GDM1 (cell line): ENCODE data around the gene ZNF331.
A peak's percentile ranks its signal among the peaks of the same experiment; 100 is the strongest.

Experiments used
- DNase-seq: peaks from one replicate; lab custom pipeline; 2025; lab: John Stamatoyannopoulos, UW

The ZNF331 gene

DNA sequence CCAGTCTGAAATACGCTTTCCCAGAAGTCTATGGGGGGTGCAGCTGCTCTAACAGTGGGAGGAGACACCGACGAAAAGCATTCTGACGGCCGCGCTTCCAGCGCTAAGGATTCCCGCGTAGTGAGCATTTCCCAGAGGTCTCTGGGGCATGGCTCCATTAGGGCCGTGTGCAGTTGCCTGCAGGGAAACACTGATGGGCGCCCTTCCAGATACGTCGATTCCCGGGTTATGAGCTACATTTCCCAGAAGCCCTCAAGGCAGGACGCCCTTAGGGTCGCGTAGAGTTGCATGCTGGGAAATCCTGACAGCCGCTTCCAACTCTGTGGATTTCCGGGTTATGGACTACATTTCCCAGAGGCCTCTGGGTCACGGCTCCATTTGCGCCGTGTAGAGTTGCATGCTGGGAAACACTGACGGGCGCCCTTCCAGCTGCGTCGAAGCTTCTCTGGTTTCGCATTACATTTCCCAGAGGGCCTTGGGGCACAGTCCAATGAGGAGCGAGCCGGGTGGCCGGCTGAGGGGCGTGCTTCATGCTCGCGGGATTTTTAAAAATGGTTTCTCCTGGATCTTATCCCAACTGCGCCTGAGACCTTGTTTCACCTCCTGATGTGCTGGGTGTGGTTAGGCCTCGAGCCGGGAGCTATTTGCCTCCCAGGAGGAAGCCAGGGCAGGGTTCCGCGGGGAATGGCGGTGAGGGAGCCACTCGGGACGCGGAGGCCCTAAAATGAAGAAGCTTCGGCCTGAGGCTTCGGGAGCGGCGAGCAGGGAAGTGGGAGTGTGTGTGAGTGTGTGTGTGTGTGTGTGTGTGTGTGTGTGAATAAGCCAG is 17.2 kb upstream of the ZNF331 start:
- DNase-seq: peak; percentile 84

DNA sequence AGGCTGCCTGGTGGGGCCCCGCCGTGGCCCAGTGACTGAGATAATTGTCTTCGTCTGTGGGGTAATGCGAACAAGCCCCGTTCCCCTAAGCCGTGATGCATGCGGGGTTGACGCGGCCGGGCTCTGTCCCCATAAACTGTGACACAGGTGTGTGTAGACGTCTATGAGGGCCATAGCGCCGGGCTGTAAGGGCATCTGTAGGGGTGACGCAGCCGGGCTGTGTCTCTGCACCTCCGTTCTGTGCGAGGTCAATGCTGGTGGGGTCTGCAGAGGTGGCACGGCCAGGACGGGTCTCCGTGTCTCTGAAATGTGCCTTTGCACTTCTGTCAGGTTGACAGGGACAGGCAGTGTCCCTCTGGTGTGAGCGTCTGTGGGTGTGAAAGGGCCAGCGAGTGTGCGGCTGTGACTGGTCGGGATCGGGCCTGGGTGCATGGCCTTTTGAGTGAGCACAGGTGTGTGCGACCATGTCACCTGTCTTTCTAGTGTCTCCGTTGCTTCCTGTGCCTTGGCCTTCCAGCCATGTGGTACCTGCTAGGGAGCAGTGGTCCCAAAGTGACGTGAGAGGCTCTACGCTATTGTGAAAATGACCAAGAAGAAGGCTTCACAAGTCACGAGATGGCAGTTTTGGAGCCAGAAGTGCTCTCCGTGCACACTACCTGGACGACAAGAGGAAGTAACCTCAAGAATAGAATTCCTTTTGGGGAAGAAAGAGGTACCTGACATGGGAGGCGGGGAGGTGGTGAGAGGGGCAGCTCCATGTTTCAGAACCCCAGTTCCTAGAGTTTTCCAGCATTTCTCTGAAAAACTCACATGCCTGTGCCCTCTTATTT is 16.4 kb upstream of the ZNF331 start:
- no peak for DNase-seq

DNA sequence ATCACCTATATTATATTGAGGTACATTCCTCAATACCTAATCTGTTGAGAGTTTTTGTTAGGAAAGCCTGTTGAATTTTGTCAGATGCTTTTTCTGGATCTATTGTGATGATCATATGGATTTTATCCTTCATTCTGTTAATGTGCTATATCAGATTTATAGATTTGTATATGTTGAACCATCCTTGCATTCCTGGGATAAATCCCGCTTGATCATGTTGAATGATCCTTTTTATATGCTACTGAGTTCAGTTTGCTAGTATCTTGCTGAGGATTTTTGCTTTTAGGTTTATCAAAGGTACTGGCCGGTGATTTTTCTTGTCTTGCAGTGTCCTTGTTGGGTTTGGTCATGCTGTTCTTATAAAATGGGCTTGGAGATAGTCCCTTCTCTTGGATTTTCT is 12.0 kb upstream of the ZNF331 start:
- DNase-seq: no peak

DNA sequence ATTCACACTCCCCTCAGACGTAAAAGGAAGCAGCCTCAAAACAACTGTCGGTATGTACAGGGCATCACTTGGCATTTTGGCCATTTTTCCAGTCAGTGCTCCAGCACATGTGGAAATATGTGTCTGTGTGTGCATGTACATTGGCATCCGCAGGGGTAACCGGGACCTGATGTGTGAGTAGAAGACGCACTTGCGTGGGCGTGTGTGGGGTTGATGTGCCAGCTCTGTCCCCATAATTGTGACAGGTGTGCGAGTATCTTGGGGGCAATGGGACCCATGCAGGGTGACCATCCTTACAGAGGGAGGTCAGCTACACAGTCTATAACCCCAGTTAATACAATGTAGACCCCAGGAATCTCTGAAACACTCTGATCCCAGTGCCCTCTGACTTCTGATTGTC is 7.3 kb upstream of the ZNF331 start:
- DNase-seq: no peak

DNA sequence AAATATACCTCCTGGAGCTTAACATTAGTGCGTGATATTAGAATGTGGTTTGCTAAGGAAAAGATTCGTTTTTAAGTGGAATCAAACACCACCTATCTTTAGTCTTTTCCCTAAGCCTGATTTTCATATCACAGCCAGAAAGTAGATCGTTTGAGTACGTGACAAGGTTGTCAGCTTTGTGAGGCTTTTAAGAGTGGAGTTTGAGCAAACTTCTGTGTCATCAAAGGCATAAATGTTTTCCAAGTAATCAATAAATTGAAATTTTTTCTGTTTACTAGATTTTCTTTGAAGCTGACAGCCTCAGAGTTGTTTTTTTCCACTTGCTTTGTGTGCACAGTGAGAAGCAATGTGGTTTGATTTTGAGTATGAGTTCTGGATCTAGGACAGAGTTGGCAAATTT is 6.5 kb upstream of the ZNF331 start:
- DNase-seq: no peak

DNA sequence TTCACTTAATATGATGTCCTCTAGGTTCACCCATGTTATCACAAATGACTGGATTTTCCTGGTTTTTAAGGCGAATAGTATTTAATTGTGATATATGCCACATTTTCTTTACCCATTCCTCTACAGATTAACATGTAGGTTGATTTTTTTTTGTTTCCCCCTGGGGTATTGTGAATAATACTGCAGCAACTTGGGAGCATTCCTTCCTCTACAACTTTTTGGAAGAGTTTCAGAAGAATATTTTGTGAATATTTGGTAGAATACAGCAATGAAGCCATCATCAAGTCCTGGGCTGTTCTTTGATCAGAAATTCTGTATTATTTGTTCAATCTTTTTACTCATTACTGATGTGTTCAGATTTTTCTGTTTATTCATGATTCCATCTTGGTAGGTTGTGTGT is 5.6 kb upstream of the ZNF331 start:
- DNase-seq: no peak

DNA sequence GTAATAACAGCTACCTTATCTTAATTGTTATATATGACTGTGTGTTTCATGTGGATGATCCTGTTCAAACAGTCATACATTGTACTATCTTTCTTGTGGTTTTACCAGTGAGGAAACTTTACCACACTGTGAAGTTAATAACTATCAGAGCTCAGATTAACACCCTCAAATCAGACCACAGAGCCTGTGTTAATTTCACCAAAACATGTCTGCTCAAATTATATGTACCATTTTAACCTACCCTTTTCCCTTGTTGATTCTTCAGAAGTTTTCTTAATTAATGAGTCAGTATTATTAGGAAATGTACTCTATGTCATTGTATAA is 1.8 kb upstream of the ZNF331 start:
- DNase-seq: no peak

DNA sequence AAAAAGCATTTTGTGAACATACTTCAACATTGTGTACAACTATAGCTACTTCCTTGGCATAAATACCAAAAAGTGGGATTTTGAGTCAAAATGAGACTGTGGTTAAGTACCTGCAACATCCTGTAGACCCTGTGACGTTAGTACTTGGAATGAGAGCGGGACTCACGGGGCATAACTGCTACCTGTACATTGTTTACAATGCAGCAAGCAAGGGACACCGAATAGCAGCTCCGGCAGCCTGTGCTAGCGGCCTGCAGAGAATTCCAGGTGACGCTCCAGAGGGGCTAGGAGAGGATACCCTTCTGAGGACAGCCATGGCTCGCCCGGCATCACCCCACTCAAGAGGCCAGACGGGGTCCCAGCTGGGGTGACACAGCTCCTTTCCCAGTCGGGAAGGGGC is 824 bp upstream of the ZNF331 start:
- DNase-seq: no peak

DNA sequence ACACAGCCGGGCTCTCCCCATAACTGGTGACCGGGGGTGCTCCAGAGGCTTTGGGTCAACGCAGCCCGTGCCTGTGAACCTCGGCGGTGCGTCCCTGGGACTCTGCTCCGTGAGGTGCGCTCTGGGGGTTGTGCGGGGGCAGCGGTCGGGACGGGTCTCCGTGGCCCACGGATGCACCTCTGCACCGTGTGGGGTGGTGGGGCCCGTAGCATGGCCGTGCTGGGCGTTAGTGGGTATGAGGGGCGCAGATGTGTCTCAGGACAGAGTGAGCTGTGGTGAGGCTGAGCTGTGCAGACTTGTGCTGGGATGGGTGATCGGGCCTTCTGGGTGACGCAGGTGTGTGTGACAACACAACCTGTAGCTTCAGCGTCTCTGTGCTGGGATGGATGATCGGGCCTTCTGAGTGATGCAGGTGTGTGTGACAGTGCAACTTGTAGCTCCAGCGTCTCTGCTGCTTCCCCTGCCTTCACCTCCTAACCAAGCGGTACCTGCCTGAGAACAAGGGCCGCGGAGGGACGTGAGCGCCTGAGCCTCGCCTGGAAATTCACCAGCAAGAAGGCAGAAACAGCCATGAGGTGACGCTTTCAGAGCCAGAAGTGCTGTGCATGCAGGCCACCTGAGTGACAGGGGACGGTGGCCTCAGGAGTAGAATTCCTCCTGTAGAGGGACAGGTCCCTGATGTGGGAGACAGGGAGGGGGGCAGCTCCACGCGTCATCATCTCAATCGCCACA is 599 bp downstream of the ZNF331 start:
- DNase-seq: no peak

DNA sequence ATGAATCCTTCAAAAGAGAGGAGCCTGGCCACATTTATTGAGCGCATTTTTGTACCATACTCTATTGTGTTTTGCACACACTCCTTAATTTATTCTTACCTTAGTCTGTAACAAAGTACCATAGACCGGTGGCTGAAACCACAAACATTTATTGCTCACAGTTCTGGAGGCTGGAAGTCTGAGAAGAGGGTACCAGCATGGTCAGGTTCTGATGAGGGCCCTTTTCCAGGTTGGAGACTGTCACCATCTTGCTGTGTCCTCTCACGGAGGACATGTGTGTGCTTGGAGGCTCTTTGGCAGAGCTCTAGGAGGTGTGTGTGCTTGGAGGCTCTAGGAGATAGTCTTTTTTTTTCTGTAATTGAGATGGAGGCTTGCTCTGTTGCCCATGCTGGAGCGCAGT is 2.1 kb downstream of the ZNF331 start:
- no peak for DNase-seq

DNA sequence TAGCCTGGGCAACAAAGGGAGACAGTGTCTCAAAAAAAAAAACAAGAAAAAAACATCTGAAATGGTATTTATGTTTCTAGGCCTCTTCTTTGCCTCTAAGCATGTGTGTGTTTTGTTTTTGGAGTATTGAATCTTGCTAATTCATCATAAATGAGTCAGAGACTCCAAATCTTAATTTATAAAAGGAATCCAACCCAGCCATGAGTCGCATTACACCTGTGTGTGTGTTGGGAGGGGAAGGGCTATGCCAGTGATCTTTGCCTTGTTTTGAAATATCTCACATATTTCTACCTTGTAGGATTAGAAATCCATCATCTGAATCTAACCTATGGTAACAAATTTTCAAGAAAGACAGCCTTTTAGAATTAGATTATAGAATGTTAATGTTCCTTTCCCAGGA is 4.0 kb downstream of the ZNF331 start:
- no peak for DNase-seq

DNA sequence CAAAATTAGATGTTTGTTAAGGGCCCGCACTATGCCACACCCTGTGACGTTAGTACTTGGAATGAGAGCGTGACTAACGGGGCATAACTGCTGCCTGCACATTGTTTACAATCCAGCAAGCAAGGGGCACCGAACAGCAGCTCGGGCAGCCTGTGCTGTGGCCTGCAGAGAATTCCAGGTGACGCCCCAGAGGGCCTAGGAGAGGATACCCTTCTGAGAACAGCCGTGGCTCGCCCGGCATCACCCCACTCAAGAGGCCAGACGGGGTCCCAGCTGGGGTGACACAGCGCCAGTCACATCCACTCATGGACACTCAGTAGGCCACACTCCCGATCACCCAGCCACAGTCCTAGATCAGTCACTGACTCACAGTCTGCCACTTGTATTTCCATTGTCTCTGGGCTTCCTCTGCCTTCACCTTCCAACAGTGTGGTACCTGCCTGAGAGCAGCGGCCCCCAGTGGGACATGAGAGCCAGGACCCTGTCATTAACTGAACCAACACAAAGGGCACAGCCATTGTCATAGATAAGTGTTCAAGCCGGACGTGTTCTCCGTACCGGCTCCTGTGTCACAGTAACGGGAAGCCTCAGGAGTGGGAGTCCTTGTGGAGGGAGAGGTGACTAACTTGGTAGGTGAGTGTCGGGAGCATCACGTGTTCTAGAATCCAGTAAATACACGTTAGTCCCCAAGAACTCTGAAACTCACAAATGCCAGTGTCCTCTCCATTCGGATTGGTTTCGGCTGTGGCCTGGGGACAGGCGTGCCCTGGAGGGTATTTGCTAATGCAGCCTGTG is 7.5 kb downstream of the ZNF331 start:
- DNase-seq: no peak

DNA sequence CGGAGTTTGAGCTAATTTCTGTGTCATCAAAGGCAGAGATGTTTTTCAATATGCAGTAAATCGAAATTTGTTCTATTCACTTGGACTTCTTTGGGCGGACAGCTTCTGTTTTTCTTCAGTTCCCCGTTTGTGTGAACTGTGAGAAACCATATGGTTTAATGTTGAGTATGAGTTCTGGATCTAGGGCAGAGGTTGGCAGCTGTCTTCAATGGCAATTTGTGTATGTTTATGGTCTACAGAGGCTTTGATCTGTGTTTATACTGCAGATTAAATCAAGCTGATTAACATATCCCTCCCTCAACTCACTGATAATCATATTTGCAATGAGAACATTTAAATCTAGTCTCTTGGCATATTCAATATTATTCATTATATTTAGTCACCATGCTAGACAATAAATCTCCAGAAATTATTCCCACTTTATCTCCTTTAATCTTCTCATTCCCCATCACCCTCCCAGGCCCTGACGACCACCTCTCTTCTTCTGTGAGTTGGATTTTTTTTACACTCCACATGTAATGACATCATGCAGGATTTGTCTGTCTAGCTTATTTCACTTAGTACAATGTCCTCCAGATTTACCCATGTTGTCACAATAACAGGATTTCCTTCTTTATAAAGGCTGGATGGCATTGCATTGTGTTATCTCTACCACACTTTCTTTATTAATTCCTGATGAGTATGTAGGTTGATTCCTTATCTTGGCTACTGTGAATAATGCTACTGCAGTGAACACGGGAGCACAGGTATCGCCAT is 9.0 kb downstream of the ZNF331 start:
- DNase-seq: no peak

DNA sequence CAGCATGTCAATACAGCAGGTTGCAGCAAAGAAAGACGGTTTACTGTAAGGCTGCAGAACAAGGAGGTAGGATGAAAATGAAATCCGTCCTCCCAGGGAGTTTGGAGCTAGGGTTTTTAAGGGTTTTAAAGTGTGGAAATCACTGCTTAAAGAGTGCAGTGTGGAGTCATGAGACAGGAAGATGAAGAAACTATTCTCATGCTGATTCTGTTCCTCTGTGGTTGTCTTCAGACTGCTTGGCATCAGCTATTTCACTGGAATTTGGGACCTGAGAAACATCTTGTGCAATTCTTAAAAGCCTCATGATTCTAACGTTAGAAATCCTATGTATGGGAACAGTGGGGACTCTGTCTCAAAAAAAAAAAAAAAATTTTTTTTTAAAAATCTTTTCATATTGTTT is 11.4 kb downstream of the ZNF331 start:
- no peak for DNase-seq

DNA sequence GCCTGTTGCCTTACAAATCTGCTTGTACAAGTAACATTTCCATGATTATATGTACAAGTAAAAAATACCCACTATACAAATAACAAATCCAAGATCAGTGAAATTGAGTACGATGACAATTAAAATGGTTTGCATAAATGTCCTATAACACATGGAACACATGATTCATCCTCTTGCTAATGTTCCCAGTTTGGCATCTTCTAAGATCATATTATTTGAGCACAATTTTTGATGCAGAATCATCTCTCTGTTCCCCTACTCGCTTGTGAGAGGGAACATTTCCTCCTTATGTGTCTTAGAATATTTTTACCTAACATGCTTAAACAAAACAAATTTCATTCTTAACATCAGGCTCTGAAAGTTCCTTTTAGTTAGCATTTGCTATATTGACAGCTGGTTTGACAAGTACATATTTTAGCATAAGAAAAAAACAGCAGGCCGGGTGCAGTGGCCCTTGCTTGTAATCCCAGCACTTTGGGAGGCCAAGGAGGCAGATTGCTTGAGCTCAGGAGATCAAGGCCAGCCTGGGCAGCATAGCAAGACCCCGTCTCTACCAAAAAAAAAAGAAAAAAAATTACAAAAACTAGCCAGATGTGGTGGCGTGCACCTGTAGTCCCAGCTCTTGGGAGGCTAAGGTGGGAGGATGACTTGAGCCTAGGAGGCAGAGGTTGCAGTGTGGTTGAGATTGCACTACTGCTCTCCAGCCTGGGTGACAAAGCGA is 14.2 kb downstream of the ZNF331 start:
- DNase-seq: no peak

DNA sequence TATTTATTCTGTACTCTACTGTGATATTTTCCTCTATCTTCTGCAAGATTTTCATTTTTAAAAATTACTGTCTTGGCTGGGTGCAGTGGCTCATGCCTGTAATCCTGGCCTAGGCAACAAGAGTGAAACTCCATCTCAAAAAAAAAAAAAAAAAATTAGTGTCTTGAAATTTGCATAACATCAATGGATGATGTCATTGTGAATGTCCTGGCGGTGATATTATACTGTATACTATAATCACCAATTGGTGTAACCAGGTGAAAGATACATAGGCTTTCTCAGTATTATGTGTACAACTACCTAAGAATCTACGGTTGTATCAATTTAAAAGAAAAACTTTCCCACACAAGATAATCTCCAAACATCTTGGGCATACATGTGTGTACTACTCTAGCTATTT is 15.2 kb downstream of the ZNF331 start:
- DNase-seq: no peak

DNA sequence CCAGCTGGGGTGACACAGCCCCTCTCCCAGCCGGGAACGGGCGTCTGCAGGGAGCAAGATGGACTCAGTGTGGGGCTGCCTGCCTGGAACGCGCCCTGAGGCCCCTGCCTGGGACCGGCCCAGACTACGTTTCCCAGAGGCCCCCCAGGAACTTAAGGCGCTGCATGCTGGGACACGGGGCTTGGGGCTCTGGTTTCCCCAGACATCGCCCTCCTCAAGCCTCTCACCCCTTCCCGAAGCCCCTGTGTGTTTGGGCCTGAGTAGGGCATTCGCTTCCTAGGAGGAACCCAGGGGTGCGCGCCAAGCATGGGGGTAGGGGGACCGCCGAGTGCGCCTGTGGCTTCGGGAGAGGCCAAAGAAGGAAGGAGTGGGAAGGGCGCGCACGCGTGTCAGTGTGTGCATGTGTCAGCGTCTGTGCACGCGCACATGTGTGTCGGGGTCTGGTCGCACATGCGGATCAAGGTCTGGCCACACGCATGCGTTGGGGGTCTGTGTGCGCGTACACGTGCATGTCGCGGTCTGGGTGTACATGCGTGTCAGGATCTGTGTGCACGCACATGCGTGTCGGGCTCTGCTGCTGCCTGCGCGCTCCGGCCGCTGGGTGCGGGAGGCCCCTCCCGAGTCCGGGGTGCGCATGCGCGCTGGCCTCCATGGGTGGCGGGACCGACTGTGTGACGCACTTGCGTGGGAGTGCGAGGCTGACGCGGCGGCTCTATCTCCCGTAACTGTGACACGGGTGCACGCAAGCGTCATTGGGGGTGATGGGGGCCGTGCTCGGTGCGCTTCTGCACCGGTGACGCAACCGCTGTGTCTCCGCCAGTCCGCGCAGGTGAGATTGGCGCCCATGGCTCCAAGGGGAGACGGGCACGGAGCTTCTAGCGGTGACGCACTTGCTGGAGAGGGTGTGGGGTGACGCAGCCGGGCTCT is 16.2 kb downstream of the ZNF331 start:
- DNase-seq: peak; percentile 16

DNA sequence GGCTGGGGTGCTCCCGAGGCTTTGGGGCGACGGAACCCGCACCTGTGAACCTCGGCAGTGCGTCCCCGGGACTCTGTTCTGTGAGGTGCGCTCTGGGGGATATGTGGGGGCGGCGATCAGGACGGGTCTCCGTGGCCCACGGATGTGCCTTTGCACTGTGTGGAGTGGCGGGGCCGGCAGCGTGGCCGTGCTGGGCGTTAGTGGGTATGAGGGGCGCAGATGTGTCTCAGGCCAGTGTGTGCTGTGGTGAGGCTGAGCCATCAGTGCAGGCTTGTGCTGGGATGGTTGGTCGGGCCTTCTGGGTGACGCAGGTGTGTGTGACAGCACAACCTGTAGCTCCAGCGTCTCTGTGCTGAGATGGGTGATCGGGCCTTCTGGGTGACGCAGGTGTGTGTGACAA is 16.9 kb downstream of the ZNF331 start:
- no peak for DNase-seq

DNA sequence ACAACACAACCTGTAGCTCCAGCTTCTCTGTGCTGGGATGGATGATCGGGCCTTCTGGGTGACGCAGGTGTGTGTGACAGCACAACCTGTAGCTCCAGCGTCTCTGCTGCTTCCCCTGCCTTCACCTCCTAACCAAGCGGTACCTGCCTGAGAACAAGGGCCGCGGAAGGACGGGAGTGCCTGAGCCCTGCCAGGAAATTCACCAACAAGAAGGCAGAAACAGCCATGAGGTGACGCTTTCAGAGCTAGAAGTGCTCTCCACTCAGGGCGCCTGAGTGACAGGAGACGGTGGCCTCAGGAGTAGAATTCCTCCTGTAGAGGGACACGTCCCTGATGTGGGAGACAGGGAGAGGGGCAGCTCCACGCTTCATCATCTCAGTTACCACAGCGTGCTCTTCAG is 17.4 kb downstream of the ZNF331 start:
- DNase-seq: no peak

DNA sequence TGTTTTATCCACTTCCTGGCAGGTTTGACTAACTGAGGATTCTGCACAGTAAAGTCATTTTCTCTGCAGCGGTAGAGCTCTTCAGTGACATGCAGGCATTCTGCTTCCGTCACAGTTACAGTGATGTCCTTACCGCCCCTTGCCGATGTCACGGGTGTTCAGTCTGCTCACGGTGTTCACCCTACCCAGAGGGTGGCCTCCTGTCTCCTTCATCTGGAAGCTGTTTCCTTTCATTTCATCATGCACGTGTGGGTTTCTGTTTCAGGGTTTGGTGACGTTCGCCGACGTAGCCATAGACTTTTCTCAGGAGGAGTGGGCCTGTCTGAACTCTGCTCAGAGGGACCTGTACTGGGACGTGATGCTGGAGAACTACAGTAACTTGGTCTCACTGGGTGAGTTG is 33.4 kb downstream of the ZNF331 start:
- no peak for DNase-seq
